HG02884 (cell line): ENCODE data around the gene SLC9C2.
"Not testable (repeated sequence)": the region's sequence is repeated elsewhere in the genome, so short reads cannot be mapped to it uniquely, and the experiment has no call there.

ENCODE experiments used
- ATAC-seq: cut with Tn5 transposase; IDR thresholded peaks from one replicate; pipeline ENCODE4 v1.9.1; 2021; ENCODE audit warnings: mild to moderate bottlenecking, moderate library complexity; ENCODE audit not compliant: unreplicated experiment

The SLC9C2 gene

DNA sequence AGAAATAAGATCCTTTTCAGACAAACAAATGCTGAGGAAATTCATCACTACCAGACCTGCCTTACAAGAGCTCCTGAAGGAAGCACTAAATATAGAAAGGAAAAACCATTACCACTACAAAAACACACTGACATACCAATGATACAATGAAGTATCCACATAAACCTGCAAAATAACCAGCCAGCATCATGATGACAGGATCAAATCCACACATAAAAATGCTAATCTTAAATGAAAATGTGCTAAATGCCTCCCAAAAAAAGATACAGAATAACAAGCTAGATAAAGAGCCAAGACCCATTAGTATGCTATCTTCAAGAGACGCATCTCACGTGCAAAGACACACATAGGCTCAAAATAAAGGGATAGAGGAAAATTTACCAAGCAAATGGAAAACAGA lies 140.2 kb downstream of the SLC9C2 start:
- ATAC-seq = not testable (repeated sequence)

- ATAC-seq = no peak
Measured at GRCh38 chr1:173459885-173460284, 143.0 kb downstream of the SLC9C2 start.

GRCh38 chr1:173454966-173455524 lies 147.8 kb downstream of the SLC9C2 start:
- ATAC-seq = no peak

DNA sequence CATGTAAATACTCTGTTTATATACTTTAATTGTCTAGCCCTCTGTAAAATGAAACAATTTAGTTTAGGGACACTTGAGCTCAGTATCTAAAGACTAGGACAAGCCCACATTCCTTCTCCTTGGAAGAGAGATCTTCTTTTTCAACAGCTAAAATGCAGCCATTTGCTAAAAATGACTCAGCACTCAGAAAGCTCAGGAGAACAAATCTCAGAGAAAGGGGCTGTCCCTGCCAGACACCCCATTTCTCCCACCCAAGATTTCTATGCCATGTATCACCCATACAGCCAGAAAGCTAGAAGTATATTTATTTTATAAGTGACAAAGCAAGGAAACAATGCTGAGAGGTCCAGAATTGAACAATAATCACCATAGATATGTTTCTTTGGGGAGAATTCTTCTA lies 148.9 kb downstream of the SLC9C2 start:
- ATAC-seq = no peak

DNA sequence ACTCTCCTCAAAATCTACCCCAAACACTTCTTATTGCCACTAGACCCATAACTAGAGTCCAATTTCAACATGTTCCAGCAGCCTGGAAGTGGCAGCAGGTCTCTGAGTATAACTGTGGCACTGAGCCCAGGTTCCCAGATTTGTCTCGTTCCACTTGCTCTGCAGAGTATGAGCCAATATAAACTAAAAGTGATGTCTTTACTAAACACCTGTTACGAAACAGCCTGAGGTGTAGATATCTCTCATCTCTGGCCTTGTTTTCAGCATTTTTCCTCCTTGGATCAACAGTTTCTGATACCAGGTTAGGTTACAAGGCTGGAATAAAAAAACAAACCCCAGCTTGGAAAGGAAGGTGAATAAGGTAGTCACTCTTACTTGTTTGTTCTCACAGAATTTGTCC lies 150.9 kb downstream of the SLC9C2 start:
- ATAC-seq = no peak
